Mammary epithelial cell (primary cell): ENCODE data around the gene RBM6.

Experiments
- EZH2 ChIP-seq: IDR thresholded peaks from 2 replicates; pipeline ENCODE4 v1.6.1; 2012; ENCODE audit warnings: low read length, inconsistent platforms, borderline replicate concordance
- TF ChIP-seq, protein P1 (sequence below), 2 donors: IDR thresholded peaks in 1 of 2; conservative IDR thresholded peaks in 1 of 2; 2 replicates each; pipeline ENCODE4 v1.5.1; 2011 to 2012; ENCODE audit warnings: inconsistent platforms in 2 of 2, low read length in 2 of 2, mild to moderate bottlenecking in 2 of 2, control low read depth in 1 of 2, low read depth in 1 of 2; ENCODE audit not compliant: insufficient read depth in 1 of 2; ENCODE audit errors: extremely low read depth in 1 of 2

DNA sequence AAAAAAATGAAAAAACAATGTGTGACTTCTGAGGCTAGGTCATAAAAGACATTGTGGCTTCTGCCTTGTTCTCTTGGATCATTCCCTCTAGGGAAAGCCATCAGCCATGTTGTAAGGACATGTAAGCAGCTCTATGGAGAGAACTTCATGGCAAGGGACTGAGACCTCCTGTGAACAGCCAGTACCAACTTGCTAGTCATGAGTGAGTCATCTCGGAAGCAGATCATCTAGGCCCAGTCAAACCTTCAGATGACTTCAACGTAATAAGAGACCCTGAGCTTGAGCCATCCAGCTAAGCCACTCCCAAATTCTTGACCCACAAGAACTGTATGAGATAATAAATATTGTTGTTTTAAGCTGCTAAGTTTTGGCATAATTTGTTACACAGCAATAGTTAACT is 15.3 kb upstream of the RBM6 start:
- TF ChIP-seq, protein P1, sequence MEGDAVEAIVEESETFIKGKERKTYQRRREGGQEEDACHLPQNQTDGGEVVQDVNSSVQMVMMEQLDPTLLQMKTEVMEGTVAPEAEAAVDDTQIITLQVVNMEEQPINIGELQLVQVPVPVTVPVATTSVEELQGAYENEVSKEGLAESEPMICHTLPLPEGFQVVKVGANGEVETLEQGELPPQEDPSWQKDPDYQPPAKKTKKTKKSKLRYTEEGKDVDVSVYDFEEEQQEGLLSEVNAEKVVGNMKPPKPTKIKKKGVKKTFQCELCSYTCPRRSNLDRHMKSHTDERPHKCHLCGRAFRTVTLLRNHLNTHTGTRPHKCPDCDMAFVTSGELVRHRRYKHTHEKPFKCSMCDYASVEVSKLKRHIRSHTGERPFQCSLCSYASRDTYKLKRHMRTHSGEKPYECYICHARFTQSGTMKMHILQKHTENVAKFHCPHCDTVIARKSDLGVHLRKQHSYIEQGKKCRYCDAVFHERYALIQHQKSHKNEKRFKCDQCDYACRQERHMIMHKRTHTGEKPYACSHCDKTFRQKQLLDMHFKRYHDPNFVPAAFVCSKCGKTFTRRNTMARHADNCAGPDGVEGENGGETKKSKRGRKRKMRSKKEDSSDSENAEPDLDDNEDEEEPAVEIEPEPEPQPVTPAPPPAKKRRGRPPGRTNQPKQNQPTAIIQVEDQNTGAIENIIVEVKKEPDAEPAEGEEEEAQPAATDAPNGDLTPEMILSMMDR (conservative IDR thresholded peaks at IDR 0.05 in 1 of 2, IDR thresholded peaks at IDR 0.05 in 1 of 2; ENCODE audit: extremely low read depth in 1 of 2, insufficient read depth in 1 of 2, low read depth in 1 of 2, low read length in 2 of 2): no peak
- no peak for TF ChIP-seq EZH2
